Neural cell (in vitro differentiated cells): ENCODE data around the gene BTBD9. TPM values are rescaled to one million over a fixed set of nuclear protein-coding genes. Genes with fewer than 3 reads are reported as not detected.

Source experiments
- H2AFZ ChIP-seq: fragments of 200-600, 300-800 bp; sonication (generic), shearing (Covaris generic); 2 replicates; pipeline ENCODE4 v1.6.0; 2014; ENCODE audit warnings: low read depth, mild to moderate bottlenecking, antibody characterized with exemption, low read length, moderate library complexity
- H3F3A ChIP-seq: fragments of 200-600 bp; shearing (Covaris generic); 2 replicates; pipeline ENCODE4 v1.6.1; 2016; ENCODE audit warnings: mild to moderate bottlenecking, moderate library complexity, mixed read lengths, antibody characterized with exemption, low read length; ENCODE audit not compliant: insufficient read depth, poor library complexity, severe bottlenecking
- H3K27ac ChIP-seq: fragments of 200-600, 300-800 bp; sonication (generic), shearing (Covaris generic); 2 replicates; pipeline ENCODE4 v1.5.1; 2014; ENCODE audit warnings: mild to moderate bottlenecking, low read length, moderate library complexity
- H3K27me3 ChIP-seq: fragments of 300-800, 200-600 bp; sonication (generic), shearing (Covaris generic); 2 replicates; pipeline ENCODE4 v1.6.0; 2014; ENCODE audit warnings: mild to moderate bottlenecking, low read depth, low read length, moderate library complexity; ENCODE audit not compliant: insufficient read depth
- H3K36me3 ChIP-seq: fragments of 300-800, 200-600 bp; sonication (generic), shearing (Covaris generic); 2 replicates; pipeline ENCODE4 v1.5.1; 2014; ENCODE audit warnings: mild to moderate bottlenecking, antibody characterized with exemption, low read length, moderate library complexity; ENCODE audit not compliant: insufficient read depth
- H3K4me2 ChIP-seq: fragments of 300-800, 200-600 bp; sonication (generic), shearing (Covaris generic); 2 replicates; pipeline ENCODE4 v1.6.0; 2014; ENCODE audit warnings: mild to moderate bottlenecking, low read length
- H3K4me3 ChIP-seq: fragments of 300-800, 200-600 bp; sonication (generic), shearing (Covaris generic); 2 replicates; pipeline ENCODE4 v1.5.1; 2014; ENCODE audit warnings: mild to moderate bottlenecking, low read length, moderate library complexity
- H3K79me2 ChIP-seq: fragments of 200-600 bp; shearing (Covaris generic); replicated peaks from 2 replicates; pipeline ENCODE4 v1.6.0; 2014; ENCODE audit warnings: mild to moderate bottlenecking, low read length, moderate library complexity; ENCODE audit not compliant: insufficient read depth
- H3K9ac ChIP-seq: fragments of 300-800, 200-600 bp; sonication (generic), shearing (Covaris generic); 2 replicates; pipeline ENCODE4 v1.6.1; 2016; ENCODE audit warnings: mild to moderate bottlenecking, low read length, mixed read lengths
- H3K9me2 ChIP-seq: fragments of 200-600 bp; shearing (Covaris generic); 2 replicates; pipeline ENCODE4 v1.6.1; 2016; ENCODE audit warnings: mild to moderate bottlenecking, low read length, mixed read lengths; ENCODE audit not compliant: insufficient read depth
- H3K9me3 ChIP-seq: fragments of 200-600, 300-800 bp; sonication (generic), shearing (Covaris generic); 2 replicates; pipeline ENCODE4 v1.6.1; 2016; ENCODE audit warnings: mild to moderate bottlenecking, mixed run types, low read length, moderate library complexity, mixed read lengths
- H4K20me1 ChIP-seq: fragments of 200-600 bp; shearing (Covaris generic); 2 replicates; pipeline ENCODE4 v1.6.1; 2016; ENCODE audit warnings: mild to moderate bottlenecking, mixed run types; ENCODE audit not compliant: insufficient read depth
- CTCF ChIP-seq: fragments of 450-650 bp; IDR thresholded peaks from 2 replicates; pipeline ENCODE4 v1.5.1; 2014; ENCODE audit warnings: antibody characterized with exemption, mild to moderate bottlenecking, moderate library complexity; ENCODE audit not compliant: poor library complexity, severe bottlenecking
- EP300 ChIP-seq: fragments of 450-650 bp; conservative IDR thresholded peaks from 2 replicates; pipeline ENCODE4 v1.6.1; 2014; ENCODE audit warnings: antibody characterized with exemption, mild to moderate bottlenecking, moderate library complexity; ENCODE audit not compliant: poor library complexity, severe bottlenecking
- EZH2 ChIP-seq: fragments of 200-600, 300-800 bp; shearing (Covaris generic), sonication (generic); IDR thresholded peaks from 2 replicates; pipeline ENCODE4 v1.6.1; 2014; ENCODE audit warnings: antibody characterized with exemption, low read length, borderline replicate concordance, mild to moderate bottlenecking; ENCODE audit not compliant: insufficient read depth, poor library complexity, severe bottlenecking
- MXI1 ChIP-seq: fragments of 450-650 bp; conservative IDR thresholded peaks from 2 replicates; pipeline ENCODE4 v1.6.1; 2014; ENCODE audit warnings: antibody characterized with exemption, mild to moderate bottlenecking; ENCODE audit not compliant: poor library complexity, severe bottlenecking
- POLR2AphosphoS5 ChIP-seq: IDR thresholded peaks from 2 replicates; pipeline ENCODE4 v1.6.1; 2012
- RAD21 ChIP-seq: fragments of 450-650 bp; conservative IDR thresholded peaks from 2 replicates; pipeline ENCODE4 v1.6.1; 2014; ENCODE audit warnings: antibody characterized with exemption, mild to moderate bottlenecking, moderate library complexity
- SMC3 ChIP-seq: fragments of 450-650 bp; conservative IDR thresholded peaks from 2 replicates; pipeline ENCODE4 v1.6.1; 2014; ENCODE audit warnings: antibody characterized with exemption, mild to moderate bottlenecking, moderate library complexity; ENCODE audit not compliant: poor library complexity
- TAF1 ChIP-seq: IDR thresholded peaks from 2 replicates; pipeline ENCODE4 v1.6.1; 2012; ENCODE audit warnings: low read depth
- polyA plus RNA-seq: library from polyadenylated mRNA; depleted of rRNA; stranded (reverse); fragments of >200 nt; gene quantifications from 2 replicates; pipeline ENCODE4 v1.2.3, GENCODE V29; 2014
- TF ChIP-seq, protein P1 (sequence below): IDR thresholded peaks from 2 replicates; pipeline ENCODE4 v1.6.1; 2012; ENCODE audit warnings: borderline replicate concordance

BTBD9 gene
- polyA plus RNA-seq, 1 donor from 2014 or later = 6.2 TPM

GRCh38 chr6:38375341-38375740 is 264.4 kb downstream of the BTBD9 start:
- Histone ChIP-seq H3F3A (no peaks in the 10 kb centered on the region), H3K9me2 (no peaks in the 10 kb centered on the region), H3K9me3 (no peaks in the 10 kb centered on the region), H3K36me3 (no peaks in the 10 kb centered on the region), H3K4me2 (no peak overlapping the region), H3K9ac (no peak overlapping the region), H2AFZ (no peak overlapping the region), H3K79me2 (no peaks in the 10 kb centered on the region), H4K20me1 (no peaks in the 10 kb centered on the region), H3K27ac (no peak overlapping the region), H3K4me3 (no peak overlapping the region), H3K27me3 (no peaks in the 10 kb centered on the region)
- TF ChIP-seq EP300 (no peak), SMC3 (no peak), CTCF (no peak), EZH2 (no peak), MXI1 (no peak), RAD21 (no peak), POLR2AphosphoS5 (no peak), TAF1 (no peak)
- TF ChIP-seq, protein P1, sequence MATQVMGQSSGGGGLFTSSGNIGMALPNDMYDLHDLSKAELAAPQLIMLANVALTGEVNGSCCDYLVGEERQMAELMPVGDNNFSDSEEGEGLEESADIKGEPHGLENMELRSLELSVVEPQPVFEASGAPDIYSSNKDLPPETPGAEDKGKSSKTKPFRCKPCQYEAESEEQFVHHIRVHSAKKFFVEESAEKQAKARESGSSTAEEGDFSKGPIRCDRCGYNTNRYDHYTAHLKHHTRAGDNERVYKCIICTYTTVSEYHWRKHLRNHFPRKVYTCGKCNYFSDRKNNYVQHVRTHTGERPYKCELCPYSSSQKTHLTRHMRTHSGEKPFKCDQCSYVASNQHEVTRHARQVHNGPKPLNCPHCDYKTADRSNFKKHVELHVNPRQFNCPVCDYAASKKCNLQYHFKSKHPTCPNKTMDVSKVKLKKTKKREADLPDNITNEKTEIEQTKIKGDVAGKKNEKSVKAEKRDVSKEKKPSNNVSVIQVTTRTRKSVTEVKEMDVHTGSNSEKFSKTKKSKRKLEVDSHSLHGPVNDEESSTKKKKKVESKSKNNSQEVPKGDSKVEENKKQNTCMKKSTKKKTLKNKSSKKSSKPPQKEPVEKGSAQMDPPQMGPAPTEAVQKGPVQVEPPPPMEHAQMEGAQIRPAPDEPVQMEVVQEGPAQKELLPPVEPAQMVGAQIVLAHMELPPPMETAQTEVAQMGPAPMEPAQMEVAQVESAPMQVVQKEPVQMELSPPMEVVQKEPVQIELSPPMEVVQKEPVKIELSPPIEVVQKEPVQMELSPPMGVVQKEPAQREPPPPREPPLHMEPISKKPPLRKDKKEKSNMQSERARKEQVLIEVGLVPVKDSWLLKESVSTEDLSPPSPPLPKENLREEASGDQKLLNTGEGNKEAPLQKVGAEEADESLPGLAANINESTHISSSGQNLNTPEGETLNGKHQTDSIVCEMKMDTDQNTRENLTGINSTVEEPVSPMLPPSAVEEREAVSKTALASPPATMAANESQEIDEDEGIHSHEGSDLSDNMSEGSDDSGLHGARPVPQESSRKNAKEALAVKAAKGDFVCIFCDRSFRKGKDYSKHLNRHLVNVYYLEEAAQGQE = no peak

GRCh38 chr6:38371881-38372280 is 267.8 kb downstream of the BTBD9 start:
- Histone ChIP-seq H3K4me2 (no peak overlapping the region), H3K4me3 (no peak overlapping the region), H3K36me3 (no peaks in the 10 kb centered on the region), H2AFZ (no peak overlapping the region), H4K20me1 (no peaks in the 10 kb centered on the region), H3F3A (no peaks in the 10 kb centered on the region), H3K9me2 (no peaks in the 10 kb centered on the region), H3K9me3 (no peaks in the 10 kb centered on the region), H3K27me3 (no peaks in the 10 kb centered on the region), H3K79me2 (no peaks in the 10 kb centered on the region), H3K9ac (no peak overlapping the region), H3K27ac (no peak overlapping the region)
- no peak for TF ChIP-seq MXI1
- TF ChIP-seq EP300 = no peak
- TF ChIP-seq SMC3 = no peak
